WERI-Rb-1 (cell line): ENCODE data around the gene DACH1.

Experiments used
- DNase-seq: peaks from one replicate; pipeline ENCODE4 v3.0.0-alpha.2; 2020
- H3K27ac ChIP-seq: fragments of 250-450 bp; sonication (Bioruptor Pico); 2 replicates; pipeline ENCODE4 v1.5.1; 2020; ENCODE audit warnings: mild to moderate bottlenecking, moderate library complexity
- H3K27me3 ChIP-seq: fragments of 250-450 bp; sonication (Bioruptor Pico); 2 replicates; pipeline ENCODE4 v1.5.1; 2021; ENCODE audit warnings: mild to moderate bottlenecking, low read depth, moderate library complexity; ENCODE audit not compliant: insufficient read depth, severe bottlenecking
- H3K36me3 ChIP-seq: fragments of 250-450 bp; sonication (Bioruptor Pico); 2 replicates; pipeline ENCODE4 v1.5.1; 2020; ENCODE audit warnings: mild to moderate bottlenecking, moderate library complexity
- H3K4me3 ChIP-seq: 2 replicates; pipeline ENCODE4 v1.5.1; 2011; ENCODE audit warnings: low read depth, mild to moderate bottlenecking, control low read depth, low read length
- H3K9me3 ChIP-seq: fragments of 250-450 bp; sonication (Bioruptor Pico); 2 replicates; pipeline ENCODE4 v1.5.1; 2021; ENCODE audit warnings: mild to moderate bottlenecking, moderate library complexity; ENCODE audit not compliant: severe bottlenecking
- CTCF ChIP-seq: IDR thresholded peaks from 2 replicates; pipeline ENCODE4 v1.5.1; 2011; ENCODE audit warnings: low read depth, mild to moderate bottlenecking, control low read depth, inconsistent platforms, low read length

The DACH1 gene

GRCh38 chr13:71417205-71417604 lies 449.8 kb downstream of the DACH1 start:
- no peak for DNase-seq
- H3K4me3 ChIP-seq = no peak overlapping the region
- no peaks in the 10 kb centered on the region for H3K27me3 ChIP-seq
- no peaks in the 10 kb centered on the region for H3K9me3 ChIP-seq
- no peak overlapping the region for H3K27ac ChIP-seq
- H3K36me3 ChIP-seq = no peaks in the 10 kb centered on the region
- TF ChIP-seq CTCF = no peak

GRCh38 chr13:71412231-71412630 lies 454.8 kb downstream of the DACH1 start:
- Histone ChIP-seq H3K27ac (no peak overlapping the region), H3K27me3 (no peaks in the 10 kb centered on the region), H3K4me3 (no peak overlapping the region), H3K36me3 (no peaks in the 10 kb centered on the region), H3K9me3 (no peaks in the 10 kb centered on the region)
- no peak for TF ChIP-seq CTCF
- no peak for DNase-seq

- no peak for DNase-seq
- no peaks in the 10 kb centered on the region for H3K36me3 ChIP-seq
- H3K27me3 ChIP-seq = no peaks in the 10 kb centered on the region
- no peak overlapping the region for H3K27ac ChIP-seq
- H3K4me3 ChIP-seq = no peak overlapping the region
- no peaks in the 10 kb centered on the region for H3K9me3 ChIP-seq
- TF ChIP-seq CTCF = no peak
Observed at GRCh38 chr13:71408416-71408815, 458.6 kb downstream of the DACH1 start.

GRCh38 chr13:71399631-71400215 lies 467.3 kb downstream of the DACH1 start:
- H3K27ac ChIP-seq = no peak overlapping the region
- no peaks in the 10 kb centered on the region for H3K36me3 ChIP-seq
- TF ChIP-seq CTCF = no peak
- no peaks in the 10 kb centered on the region for H3K9me3 ChIP-seq
- H3K4me3 ChIP-seq = no peak overlapping the region
- H3K27me3 ChIP-seq = no peaks in the 10 kb centered on the region
- DNase-seq = no peak

- H3K9me3 ChIP-seq = no peaks in the 10 kb centered on the region
- DNase-seq = no peak
- TF ChIP-seq CTCF = no peak
- H3K27me3 ChIP-seq = no peaks in the 10 kb centered on the region
- H3K4me3 ChIP-seq = no peak overlapping the region
- no peaks in the 10 kb centered on the region for H3K36me3 ChIP-seq
- H3K27ac ChIP-seq = no peak overlapping the region
Observed at GRCh38 chr13:71396149-71396548, 470.9 kb downstream of the DACH1 start.

GRCh38 chr13:71395053-71395452 lies 472.0 kb downstream of the DACH1 start:
- no peaks in the 10 kb centered on the region for H3K27me3 ChIP-seq
- H3K36me3 ChIP-seq = no peaks in the 10 kb centered on the region
- DNase-seq = no peak
- no peak for TF ChIP-seq CTCF
- no peak overlapping the region for H3K4me3 ChIP-seq
- no peaks in the 10 kb centered on the region for H3K9me3 ChIP-seq
- H3K27ac ChIP-seq = no peak overlapping the region
